H1 (cell line): Measurements from ENCODE around the gene WNT11.

Experiments
- EZH2 ChIP-seq: fragments of 200-600 bp; sonication (generic); IDR thresholded peaks from 2 replicates; pipeline ENCODE4 v1.7.1; 2012; ENCODE audit warnings: low read depth, mild to moderate bottlenecking, moderate library complexity, low read length, inconsistent platforms; ENCODE audit not compliant: severe bottlenecking
- POLR2A ChIP-seq, 2 experiments: IDR thresholded peaks; 1 replicate in 1 of 2; 2 replicates in 1 of 2; pipeline ENCODE4 v1.6.1; 2011; ENCODE audit warnings: low read depth in 2 of 2, low read length in 2 of 2, mild to moderate bottlenecking in 2 of 2; ENCODE audit errors: control extremely low read depth in 1 of 2
- POLR2AphosphoS5 ChIP-seq: IDR thresholded peaks from 2 replicates; pipeline ENCODE4 v1.6.1; 2011; ENCODE audit warnings: low read depth, low read length
- SP1 ChIP-seq: IDR thresholded peaks from 2 replicates; pipeline ENCODE4 v1.6.1; 2011; ENCODE audit warnings: low read depth, low read length
- SUZ12 ChIP-seq: fragments of 200-600 bp; sonication (generic); IDR thresholded peaks from 2 replicates; pipeline ENCODE4 v1.6.1; 2012; ENCODE audit warnings: mild to moderate bottlenecking, inconsistent platforms, low read length, moderate library complexity, mixed read lengths
- YY1 ChIP-seq: IDR thresholded peaks from 2 replicates; pipeline ENCODE4 v1.6.1; 2011; ENCODE audit warnings: low read depth, mild to moderate bottlenecking, low read length
- TF ChIP-seq, protein P1 (sequence below), 3 experiments: IDR thresholded peaks; 1 replicate in 2 of 3; 2 replicates in 1 of 3; pipeline versions ENCODE4 v1.5.1 to v1.6.1; 2011; ENCODE audit warnings: low read length in 3 of 3, mild to moderate bottlenecking in 3 of 3, inconsistent platforms in 2 of 3, low read depth in 1 of 3, moderate library complexity in 1 of 3; ENCODE audit not compliant: insufficient read depth in 1 of 3; ENCODE audit errors: control extremely low read depth in 1 of 3
- TF ChIP-seq, protein P2 (sequence below): IDR thresholded peaks from 2 replicates; pipeline ENCODE4 v1.6.1; 2012; ENCODE audit warnings: low read length, inconsistent platforms

DNA sequence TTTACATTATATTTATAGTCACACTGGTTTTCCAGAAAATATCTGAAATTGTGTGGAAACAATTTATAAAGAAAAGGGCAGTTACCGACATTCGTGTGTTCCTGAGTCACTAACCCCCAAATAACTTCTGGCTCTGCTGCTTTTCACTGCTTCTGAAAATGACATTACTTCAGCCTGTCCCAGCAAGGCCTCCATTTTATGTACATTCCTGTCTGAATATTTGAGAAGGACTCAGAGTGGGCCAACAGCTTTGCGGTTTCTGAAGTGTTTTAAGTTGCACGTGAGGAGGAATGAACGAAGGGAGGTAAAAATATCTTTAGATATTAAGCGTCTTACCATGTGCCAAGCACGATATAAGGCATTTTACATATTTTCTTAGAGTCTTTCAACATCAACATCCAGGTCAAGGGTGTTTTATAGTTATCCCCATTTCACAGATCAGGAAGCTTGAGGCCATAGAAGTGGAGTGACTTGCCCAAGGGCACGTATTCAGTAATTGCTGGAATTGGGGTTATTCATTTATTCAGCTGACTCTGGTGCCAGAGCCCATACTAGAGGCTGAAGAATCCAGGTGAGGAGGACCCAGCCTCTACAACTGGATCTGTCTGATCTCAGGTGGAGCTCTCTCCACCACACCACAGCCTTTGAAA is 30.8 kb upstream of the WNT11 start:
- no peak for TF ChIP-seq POLR2AphosphoS5
- no peak for TF ChIP-seq SP1
- TF ChIP-seq, protein P1, sequence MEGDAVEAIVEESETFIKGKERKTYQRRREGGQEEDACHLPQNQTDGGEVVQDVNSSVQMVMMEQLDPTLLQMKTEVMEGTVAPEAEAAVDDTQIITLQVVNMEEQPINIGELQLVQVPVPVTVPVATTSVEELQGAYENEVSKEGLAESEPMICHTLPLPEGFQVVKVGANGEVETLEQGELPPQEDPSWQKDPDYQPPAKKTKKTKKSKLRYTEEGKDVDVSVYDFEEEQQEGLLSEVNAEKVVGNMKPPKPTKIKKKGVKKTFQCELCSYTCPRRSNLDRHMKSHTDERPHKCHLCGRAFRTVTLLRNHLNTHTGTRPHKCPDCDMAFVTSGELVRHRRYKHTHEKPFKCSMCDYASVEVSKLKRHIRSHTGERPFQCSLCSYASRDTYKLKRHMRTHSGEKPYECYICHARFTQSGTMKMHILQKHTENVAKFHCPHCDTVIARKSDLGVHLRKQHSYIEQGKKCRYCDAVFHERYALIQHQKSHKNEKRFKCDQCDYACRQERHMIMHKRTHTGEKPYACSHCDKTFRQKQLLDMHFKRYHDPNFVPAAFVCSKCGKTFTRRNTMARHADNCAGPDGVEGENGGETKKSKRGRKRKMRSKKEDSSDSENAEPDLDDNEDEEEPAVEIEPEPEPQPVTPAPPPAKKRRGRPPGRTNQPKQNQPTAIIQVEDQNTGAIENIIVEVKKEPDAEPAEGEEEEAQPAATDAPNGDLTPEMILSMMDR (IDR thresholded peaks at IDR 0.05; ENCODE audit: control extremely low read depth in 1 of 3, insufficient read depth in 1 of 3, low read depth in 1 of 3, low read length in 3 of 3): no peak
- TF ChIP-seq, protein P2, sequence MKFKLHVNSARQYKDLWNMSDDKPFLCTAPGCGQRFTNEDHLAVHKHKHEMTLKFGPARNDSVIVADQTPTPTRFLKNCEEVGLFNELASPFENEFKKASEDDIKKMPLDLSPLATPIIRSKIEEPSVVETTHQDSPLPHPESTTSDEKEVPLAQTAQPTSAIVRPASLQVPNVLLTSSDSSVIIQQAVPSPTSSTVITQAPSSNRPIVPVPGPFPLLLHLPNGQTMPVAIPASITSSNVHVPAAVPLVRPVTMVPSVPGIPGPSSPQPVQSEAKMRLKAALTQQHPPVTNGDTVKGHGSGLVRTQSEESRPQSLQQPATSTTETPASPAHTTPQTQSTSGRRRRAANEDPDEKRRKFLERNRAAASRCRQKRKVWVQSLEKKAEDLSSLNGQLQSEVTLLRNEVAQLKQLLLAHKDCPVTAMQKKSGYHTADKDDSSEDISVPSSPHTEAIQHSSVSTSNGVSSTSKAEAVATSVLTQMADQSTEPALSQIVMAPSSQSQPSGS: no peak
- no peak for TF ChIP-seq YY1
- TF ChIP-seq SUZ12: no peak
- no peak for TF ChIP-seq POLR2A (IDR thresholded peaks at IDR 0.05; ENCODE audit: control extremely low read depth in 1 of 2, low read depth in 2 of 2, low read length in 2 of 2)
- TF ChIP-seq EZH2: no peak
